GM19043 (cell line): ENCODE measurements around the gene TGFB1I1.
"Not testable (repeated sequence)": the region's sequence is repeated elsewhere in the genome, so short reads cannot be mapped to it uniquely, and the experiment has no call there.

Experiments used
- ATAC-seq: cut with Tn5 transposase; IDR thresholded peaks from one replicate; pipeline ENCODE4 v1.9.1; 2021; ENCODE audit warnings: low read depth; ENCODE audit not compliant: unreplicated experiment

The TGFB1I1 gene

GRCh38 chr16:31471875-31472708 lies at the start of gene TGFB1I1:
Gene TGFB1I1, plus strand, starts transcription at chr16:31472152. Its CDS starts 37 bp downstream, at chr16:31472189.
- ATAC-seq = no peak

- no peak for ATAC-seq
Measured at GRCh38 chr16:31423241-31423640, 48.7 kb upstream of the TGFB1I1 start.

DNA sequence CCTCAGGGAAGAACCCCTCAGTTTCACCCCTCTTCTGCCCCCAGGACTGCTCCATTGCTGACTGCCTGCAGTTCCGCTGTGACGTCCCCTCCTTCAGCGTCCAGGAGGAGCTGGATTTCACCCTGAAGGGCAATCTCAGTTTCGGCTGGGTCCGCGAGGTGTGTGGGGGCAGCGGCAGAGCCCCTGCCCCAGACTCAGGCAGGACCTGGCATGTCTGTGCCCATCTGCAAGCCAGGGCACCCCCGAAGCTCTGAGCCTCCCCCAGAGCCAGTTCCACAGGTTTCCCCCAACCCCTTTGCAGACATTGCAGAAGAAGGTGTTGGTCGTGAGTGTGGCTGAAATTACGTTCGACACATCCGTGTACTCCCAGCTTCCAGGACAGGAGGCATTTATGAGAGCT lies 48.2 kb upstream of the TGFB1I1 start:
- no peak for ATAC-seq

GRCh38 chr16:31427441-31428278 lies 44.3 kb upstream of the TGFB1I1 start:
- ATAC-seq = no peak

DNA sequence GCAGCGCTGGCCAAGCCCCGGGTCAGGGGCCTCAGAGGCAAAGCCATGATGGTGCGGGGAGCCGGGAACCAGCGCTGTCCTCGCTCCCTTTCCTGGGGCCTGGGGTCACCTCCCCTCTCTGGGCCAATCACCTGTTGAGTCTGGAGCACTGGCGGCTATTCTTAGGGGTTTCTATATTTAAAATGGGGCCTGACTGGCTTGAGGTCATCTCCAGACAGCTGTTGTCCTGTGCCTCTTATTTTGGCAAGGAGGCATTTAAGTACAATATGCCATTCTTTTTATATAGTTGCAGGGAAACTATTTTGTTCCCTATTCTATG lies 43.7 kb upstream of the TGFB1I1 start, which contains the start of gene COX6A2:
Gene COX6A2, minus strand, starts transcription at position 82 of the 319 bp plus-strand sequence. Its CDS starts 35 bp downstream, at position 47.
- no peak for ATAC-seq

DNA sequence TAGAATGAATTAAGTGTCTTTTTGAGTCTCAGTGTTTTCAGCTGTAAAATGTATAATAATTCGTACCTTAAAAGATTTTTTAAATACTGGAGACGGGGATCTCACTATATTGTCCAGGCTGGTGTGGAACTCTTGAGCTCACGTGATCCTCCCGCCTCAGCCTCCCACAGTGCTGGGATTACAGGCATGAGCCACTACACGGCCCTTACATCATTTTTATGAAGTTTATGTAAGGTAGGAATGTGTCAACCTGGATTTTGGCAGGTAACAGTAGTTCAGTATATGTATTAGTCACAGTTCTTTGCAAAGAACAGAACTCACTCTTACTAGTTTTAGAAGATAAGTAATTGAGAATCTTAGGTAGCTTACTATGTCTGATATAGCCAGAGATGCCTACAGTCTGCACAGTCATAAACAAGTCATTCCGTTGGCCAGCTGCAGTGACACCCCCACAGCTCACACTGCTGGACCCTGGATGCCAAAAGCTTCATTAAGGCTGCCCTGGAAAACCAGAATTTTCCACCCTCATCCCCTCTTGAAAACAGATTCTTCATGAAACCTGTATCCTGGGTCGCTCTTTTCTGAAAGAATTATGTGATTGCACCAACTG lies 43.2 kb upstream of the TGFB1I1 start:
- ATAC-seq = no peak

GRCh38 chr16:31429314-31429713 lies 42.6 kb upstream of the TGFB1I1 start:
- ATAC-seq = no peak

- no peak for ATAC-seq
Measured at GRCh38 chr16:31429796-31430195, 42.2 kb upstream of the TGFB1I1 start.

GRCh38 chr16:31430380-31431052 lies 41.4 kb upstream of the TGFB1I1 start:
- ATAC-seq = no peak

GRCh38 chr16:31435341-31436220 lies 36.4 kb upstream of the TGFB1I1 start:
- no peak for ATAC-seq

GRCh38 chr16:31436221-31437045 lies 35.5 kb upstream of the TGFB1I1 start:
- no peak for ATAC-seq

DNA sequence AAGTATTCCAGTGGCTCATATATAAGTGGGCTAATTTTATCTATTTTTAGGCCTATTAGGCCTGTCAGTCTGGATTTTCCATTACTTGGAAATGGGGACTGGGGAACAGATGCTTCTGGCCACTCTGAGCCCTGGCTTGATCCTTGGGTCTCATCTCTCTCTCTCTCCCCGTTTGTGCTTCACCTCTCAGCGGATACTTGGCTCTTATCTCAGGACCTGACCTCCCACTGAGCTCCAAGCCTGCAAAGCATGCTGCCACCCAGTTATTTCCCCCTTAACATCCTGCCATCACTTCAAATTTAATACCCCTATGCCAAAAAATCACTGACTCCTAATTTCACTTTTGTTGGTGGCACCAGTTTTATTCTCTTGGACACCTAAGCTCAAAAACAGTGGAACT lies 33.5 kb upstream of the TGFB1I1 start:
- no peak for ATAC-seq

- ATAC-seq = not testable (repeated sequence)
Measured at GRCh38 chr16:31439023-31439422, 32.9 kb upstream of the TGFB1I1 start.

- no peak for ATAC-seq
Measured at GRCh38 chr16:31439519-31439918, 32.4 kb upstream of the TGFB1I1 start.

GRCh38 chr16:31440516-31441184 lies 31.3 kb upstream of the TGFB1I1 start:
- no peak for ATAC-seq

- ATAC-seq = no peak
Measured at GRCh38 chr16:31441956-31442355, 30.0 kb upstream of the TGFB1I1 start.

DNA sequence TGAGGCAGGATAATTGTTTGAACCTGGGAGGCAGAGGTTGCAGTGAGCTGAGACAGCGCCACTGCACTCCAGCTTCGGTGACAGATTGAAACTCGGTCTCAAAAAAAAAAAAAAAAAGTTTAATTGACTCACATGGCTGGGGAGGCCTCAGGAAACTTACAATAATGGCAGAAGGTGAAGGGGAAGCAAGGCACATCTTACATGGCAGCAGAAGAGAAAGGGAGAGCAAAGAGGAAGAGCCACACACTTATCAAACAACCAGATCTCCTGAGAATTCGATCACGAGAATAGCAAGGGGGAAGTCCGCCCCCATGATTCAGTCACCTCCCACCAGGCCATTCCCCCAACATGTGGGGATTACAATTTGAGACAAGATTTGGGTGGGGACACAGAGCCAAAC lies 26.0 kb upstream of the TGFB1I1 start:
- not testable (repeated sequence) for ATAC-seq

DNA sequence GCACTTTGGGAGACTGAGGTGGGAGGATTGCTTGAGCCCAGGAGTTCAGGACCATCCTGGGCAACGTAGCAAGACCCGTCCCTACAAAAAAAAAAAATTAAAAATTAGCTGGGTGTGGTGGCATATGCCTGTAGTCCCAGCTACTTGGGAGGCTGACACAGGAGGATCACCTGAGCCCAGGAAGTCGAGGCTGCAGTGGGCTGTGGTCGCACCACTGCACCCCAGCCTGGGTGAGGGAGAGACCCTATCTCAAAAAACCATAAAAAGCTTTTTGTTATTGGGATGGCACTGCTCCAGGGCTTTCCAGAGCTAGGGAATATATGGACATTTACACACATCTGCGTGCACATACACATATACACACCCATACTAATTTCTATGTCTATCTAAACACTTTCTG lies 20.8 kb upstream of the TGFB1I1 start:
- ATAC-seq = no peak
